HL-60 (cell line): Measurements from ENCODE around the gene ABHD5.

Experiments
- GABPA ChIP-seq: IDR thresholded peaks from 2 replicates; pipeline ENCODE4 v1.6.1; 2012; ENCODE audit warnings: low read depth
- POLR2AphosphoS5 ChIP-seq: IDR thresholded peaks from 2 replicates; pipeline ENCODE4 v1.6.1; 2012; ENCODE audit warnings: low read depth
- REST ChIP-seq: IDR thresholded peaks from 2 replicates; pipeline ENCODE4 v1.6.1; 2012; ENCODE audit warnings: low read depth; ENCODE audit not compliant: insufficient replicate concordance
- SPI1 ChIP-seq: IDR thresholded peaks from 2 replicates; pipeline ENCODE4 v1.6.1; 2012; ENCODE audit warnings: low read depth, mild to moderate bottlenecking, borderline replicate concordance
- TF ChIP-seq, protein P1 (sequence below): IDR thresholded peaks from one replicate; pipeline ENCODE4 v1.5.1; 2011; ENCODE audit warnings: low read length, control low read depth, inconsistent platforms; ENCODE audit not compliant: insufficient read depth

DNA sequence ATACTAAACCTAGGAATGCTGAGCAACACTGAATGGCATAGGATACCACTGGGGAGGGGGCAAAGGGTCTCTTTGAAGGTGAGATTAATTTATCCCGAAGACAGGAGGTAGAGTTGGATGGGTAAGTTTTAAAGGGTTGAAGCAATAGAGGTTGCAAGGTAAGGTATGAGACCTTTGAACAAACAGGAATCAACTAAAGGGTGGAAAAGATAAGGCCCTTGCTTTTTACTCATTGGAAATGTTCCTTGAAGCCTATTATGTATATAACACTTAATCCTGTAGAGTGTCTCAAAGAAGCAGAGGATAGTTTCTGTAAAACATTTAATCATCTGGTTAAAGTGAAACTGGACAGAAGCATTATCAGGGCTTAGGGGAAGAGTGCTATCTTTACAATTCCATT, 5.7 kb downstream of the ABHD5 start:
- TF ChIP-seq REST (no peak), POLR2AphosphoS5 (no peak), GABPA (no peak), SPI1 (no peak)
- TF ChIP-seq, protein P1, sequence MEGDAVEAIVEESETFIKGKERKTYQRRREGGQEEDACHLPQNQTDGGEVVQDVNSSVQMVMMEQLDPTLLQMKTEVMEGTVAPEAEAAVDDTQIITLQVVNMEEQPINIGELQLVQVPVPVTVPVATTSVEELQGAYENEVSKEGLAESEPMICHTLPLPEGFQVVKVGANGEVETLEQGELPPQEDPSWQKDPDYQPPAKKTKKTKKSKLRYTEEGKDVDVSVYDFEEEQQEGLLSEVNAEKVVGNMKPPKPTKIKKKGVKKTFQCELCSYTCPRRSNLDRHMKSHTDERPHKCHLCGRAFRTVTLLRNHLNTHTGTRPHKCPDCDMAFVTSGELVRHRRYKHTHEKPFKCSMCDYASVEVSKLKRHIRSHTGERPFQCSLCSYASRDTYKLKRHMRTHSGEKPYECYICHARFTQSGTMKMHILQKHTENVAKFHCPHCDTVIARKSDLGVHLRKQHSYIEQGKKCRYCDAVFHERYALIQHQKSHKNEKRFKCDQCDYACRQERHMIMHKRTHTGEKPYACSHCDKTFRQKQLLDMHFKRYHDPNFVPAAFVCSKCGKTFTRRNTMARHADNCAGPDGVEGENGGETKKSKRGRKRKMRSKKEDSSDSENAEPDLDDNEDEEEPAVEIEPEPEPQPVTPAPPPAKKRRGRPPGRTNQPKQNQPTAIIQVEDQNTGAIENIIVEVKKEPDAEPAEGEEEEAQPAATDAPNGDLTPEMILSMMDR: no peak
